DOHH2 (cell line): Measurements from ENCODE around the gene AP3B1.
A peak's percentile ranks its signal among the peaks of the same experiment; 100 is the strongest.

ENCODE experiments used
- H3F3A ChIP-seq: fragments of 200-600 bp; sonication (generic), shearing (Covaris generic); 2 replicates; pipeline ENCODE4 v1.6.0; 2016; ENCODE audit warnings: antibody characterized with exemption, mild to moderate bottlenecking; ENCODE audit not compliant: control insufficient read depth, insufficient read depth
- H3K27ac ChIP-seq: fragments of 200-600 bp; sonication (generic); 2 replicates; pipeline ENCODE4 v1.5.1; 2014; ENCODE audit warnings: low read depth, mild to moderate bottlenecking, low read length, moderate library complexity
- H3K27me3 ChIP-seq: fragments of 200-600 bp; sonication (generic); 2 replicates; pipeline ENCODE4 v1.6.1; 2014; ENCODE audit warnings: mild to moderate bottlenecking, low read length, mixed read lengths; ENCODE audit not compliant: control insufficient read depth
- H3K36me3 ChIP-seq: fragments of 200-600 bp; sonication (generic); 2 replicates; pipeline ENCODE4 v1.6.1; 2014; ENCODE audit warnings: mild to moderate bottlenecking, low read length, moderate library complexity, mixed read lengths; ENCODE audit not compliant: control insufficient read depth
- H3K4me1 ChIP-seq: fragments of 200-600 bp; sonication (generic); 2 replicates; pipeline ENCODE4 v1.6.1; 2014; ENCODE audit warnings: mild to moderate bottlenecking, low read length, mixed read lengths; ENCODE audit not compliant: control insufficient read depth
- H3K4me2 ChIP-seq: fragments of 200-600 bp; sonication (generic); 2 replicates; pipeline ENCODE4 v1.6.0; 2014; ENCODE audit warnings: mild to moderate bottlenecking, low read length, moderate library complexity
- H3K4me3 ChIP-seq: fragments of 200-600 bp; sonication (generic); 2 replicates; pipeline ENCODE4 v1.5.1; 2014; ENCODE audit warnings: mild to moderate bottlenecking, low read length, mixed read lengths
- H3K79me2 ChIP-seq: fragments of 200-600 bp; sonication (generic); 2 replicates; pipeline ENCODE4 v1.6.1; 2014; ENCODE audit warnings: mild to moderate bottlenecking, low read length, mixed read lengths; ENCODE audit not compliant: control insufficient read depth
- H3K9me2 ChIP-seq: fragments of 200-600 bp; sonication (generic); replicated peaks from 2 replicates; pipeline ENCODE4 v1.6.1; 2014; ENCODE audit warnings: mild to moderate bottlenecking, low read length, mixed read lengths; ENCODE audit not compliant: control insufficient read depth
- H3K9me3 ChIP-seq: fragments of 200-600 bp; sonication (generic); 2 replicates; pipeline ENCODE4 v1.6.1; 2014; ENCODE audit warnings: antibody characterized with exemption, low read length, mixed read lengths; ENCODE audit not compliant: control insufficient read depth, insufficient read depth
- H4K20me1 ChIP-seq: fragments of 200-600 bp; sonication (generic); 2 replicates; pipeline ENCODE4 v1.6.0; 2014; ENCODE audit warnings: low read depth, mild to moderate bottlenecking, antibody characterized with exemption, low read length, moderate library complexity; ENCODE audit not compliant: control insufficient read depth, insufficient read depth
- EZH2phosphoT487 ChIP-seq: fragments of 200-600 bp; sonication (generic); IDR thresholded peaks from 2 replicates; pipeline ENCODE4 v1.6.1; 2017; ENCODE audit warnings: borderline replicate concordance, mild to moderate bottlenecking, antibody characterized with exemption, low read length, moderate library complexity, mixed read lengths
- TF ChIP-seq, protein P1 (sequence below): fragments of 200-600 bp; sonication (generic); IDR thresholded peaks from one replicate; pipeline ENCODE4 v1.5.1; 2014; ENCODE audit warnings: antibody characterized with exemption, mild to moderate bottlenecking, low read depth, low read length; ENCODE audit not compliant: poor library complexity, severe bottlenecking

AP3B1 gene

GRCh38 chr5:78273436-78273835 is 21.1 kb downstream of the AP3B1 start:
- no peaks in the 10 kb centered on the region for H3F3A ChIP-seq
- no peaks in the 10 kb centered on the region for H3K9me3 ChIP-seq
- peaks cover 5% of the 10 kb centered on the region for H3K4me1 ChIP-seq
- no peaks in the 10 kb centered on the region for H3K27me3 ChIP-seq
- no peaks in the 10 kb centered on the region for H3K36me3 ChIP-seq
- no peak overlapping the region for H3K4me2 ChIP-seq
- H3K79me2 ChIP-seq = peaks cover 61% of the 10 kb centered on the region
- no peaks in the 10 kb centered on the region for H3K9me2 ChIP-seq
- no peak overlapping the region for H3K4me3 ChIP-seq
- TF ChIP-seq, protein P1, sequence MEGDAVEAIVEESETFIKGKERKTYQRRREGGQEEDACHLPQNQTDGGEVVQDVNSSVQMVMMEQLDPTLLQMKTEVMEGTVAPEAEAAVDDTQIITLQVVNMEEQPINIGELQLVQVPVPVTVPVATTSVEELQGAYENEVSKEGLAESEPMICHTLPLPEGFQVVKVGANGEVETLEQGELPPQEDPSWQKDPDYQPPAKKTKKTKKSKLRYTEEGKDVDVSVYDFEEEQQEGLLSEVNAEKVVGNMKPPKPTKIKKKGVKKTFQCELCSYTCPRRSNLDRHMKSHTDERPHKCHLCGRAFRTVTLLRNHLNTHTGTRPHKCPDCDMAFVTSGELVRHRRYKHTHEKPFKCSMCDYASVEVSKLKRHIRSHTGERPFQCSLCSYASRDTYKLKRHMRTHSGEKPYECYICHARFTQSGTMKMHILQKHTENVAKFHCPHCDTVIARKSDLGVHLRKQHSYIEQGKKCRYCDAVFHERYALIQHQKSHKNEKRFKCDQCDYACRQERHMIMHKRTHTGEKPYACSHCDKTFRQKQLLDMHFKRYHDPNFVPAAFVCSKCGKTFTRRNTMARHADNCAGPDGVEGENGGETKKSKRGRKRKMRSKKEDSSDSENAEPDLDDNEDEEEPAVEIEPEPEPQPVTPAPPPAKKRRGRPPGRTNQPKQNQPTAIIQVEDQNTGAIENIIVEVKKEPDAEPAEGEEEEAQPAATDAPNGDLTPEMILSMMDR = no peak
- TF ChIP-seq EZH2phosphoT487 = no peak
- H3K27ac ChIP-seq = no peak overlapping the region
- H4K20me1 ChIP-seq = peaks cover 13% of the 10 kb centered on the region

DNA sequence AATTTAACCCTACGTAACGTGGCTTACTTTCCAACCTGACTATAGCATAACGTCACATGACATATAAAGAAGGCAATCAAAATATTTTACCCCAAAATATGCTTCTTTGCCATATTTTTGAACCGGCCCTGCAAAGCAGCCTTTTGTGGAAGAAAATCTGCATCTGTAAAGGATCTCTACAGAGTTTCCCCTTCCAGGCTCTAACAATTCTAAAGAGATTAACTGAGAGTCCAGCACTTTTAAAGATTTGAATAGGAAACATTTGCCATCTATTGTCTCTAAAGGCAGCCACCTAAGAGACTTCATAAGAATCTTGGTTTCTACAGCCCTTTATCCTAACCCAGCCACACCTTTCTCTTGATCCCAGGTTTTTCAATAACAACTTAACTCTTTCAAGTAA is 22.7 kb downstream of the AP3B1 start:
- Histone ChIP-seq H4K20me1 (peaks cover 5% of the 10 kb centered on the region; the same call in 1 of the 2 replicates), H3K27me3 (no peaks in the 10 kb centered on the region), H3K9me2 (no peaks in the 10 kb centered on the region), H3K4me1 (peaks cover 9% of the 10 kb centered on the region), H3K4me2 (no peak overlapping the region), H3K36me3 (no peaks in the 10 kb centered on the region), H3F3A (no peaks in the 10 kb centered on the region), H3K27ac (no peak overlapping the region), H3K4me3 (no peak overlapping the region), H3K9me3 (no peaks in the 10 kb centered on the region), H3K79me2 (peaks cover 52% of the 10 kb centered on the region)
- no peak for TF ChIP-seq EZH2phosphoT487
- TF ChIP-seq, protein P1 = no peak

- Histone ChIP-seq H3F3A (no peaks in the 10 kb centered on the region), H3K9me2 (no peaks in the 10 kb centered on the region), H3K4me1 (peaks cover 9% of the 10 kb centered on the region), H4K20me1 (peaks cover 5% of the 10 kb centered on the region; the same call in 1 of the 2 replicates), H3K4me3 (no peak overlapping the region), H3K27ac (no peak overlapping the region), H3K36me3 (peaks cover 14% of the 10 kb centered on the region), H3K79me2 (peaks cover 29% of the 10 kb centered on the region), H3K9me3 (no peaks in the 10 kb centered on the region), H3K4me2 (no peak overlapping the region), H3K27me3 (no peaks in the 10 kb centered on the region)
- no peak for TF ChIP-seq EZH2phosphoT487
- TF ChIP-seq, protein P1 = peak; percentile 57
Observed at GRCh38 chr5:78269088-78269703, 25.3 kb downstream of the AP3B1 start.
